GM19395 (cell line): ENCODE measurements around the gene GGA2.
"Not testable (repeated sequence)": the region's sequence is repeated elsewhere in the genome, so short reads cannot be mapped to it uniquely, and the experiment has no call there.

Experiments used
- ATAC-seq: cut with Tn5 transposase; IDR thresholded peaks from one replicate; pipeline ENCODE4 v1.9.1; 2021; ENCODE audit warnings: mild to moderate bottlenecking, moderate library complexity; ENCODE audit not compliant: unreplicated experiment

The GGA2 gene

DNA sequence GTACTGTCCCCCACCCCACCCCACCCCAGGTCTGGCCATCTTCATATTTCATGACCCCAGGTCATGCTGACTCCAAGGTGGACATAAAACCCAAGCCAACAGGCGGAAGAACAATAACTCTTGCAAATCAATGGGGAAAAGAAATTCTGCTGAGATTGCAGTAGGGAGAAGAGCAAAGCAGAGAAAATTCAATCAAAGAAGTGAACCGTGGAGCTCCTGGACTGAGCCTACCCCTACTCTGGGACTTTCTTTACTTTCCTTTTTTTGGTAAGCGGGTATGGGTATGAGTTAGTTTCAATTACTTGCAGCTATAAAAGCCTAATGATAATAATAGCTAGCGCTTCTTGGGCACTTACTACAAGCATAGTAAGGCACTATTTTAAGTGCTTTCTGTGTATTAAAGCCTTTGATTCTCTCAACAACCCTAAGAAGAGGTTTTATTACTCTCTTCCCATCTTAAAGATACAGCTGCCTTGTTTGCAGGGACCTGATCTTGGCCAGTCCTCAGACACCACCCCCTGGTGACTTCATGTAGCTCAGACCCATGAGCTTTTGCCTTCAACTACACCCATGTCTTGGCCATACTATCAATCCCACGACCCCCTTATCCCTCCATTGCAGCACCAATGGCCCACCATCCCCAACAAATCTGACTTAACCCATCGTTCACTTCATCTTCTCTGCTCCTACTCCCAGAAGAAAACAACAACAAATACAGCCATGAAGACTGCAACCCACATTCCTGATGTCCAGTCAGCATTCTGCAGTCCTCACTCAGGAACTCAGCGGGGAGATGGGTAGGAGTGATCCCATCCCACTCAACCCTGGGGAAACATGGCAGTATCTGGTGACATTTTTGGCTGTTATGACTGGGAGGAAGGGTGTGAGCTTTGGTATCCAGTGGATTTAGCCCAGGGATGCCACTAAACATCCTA, 4.4 kb downstream of the GGA2 start:
- ATAC-seq, result no peak

DNA sequence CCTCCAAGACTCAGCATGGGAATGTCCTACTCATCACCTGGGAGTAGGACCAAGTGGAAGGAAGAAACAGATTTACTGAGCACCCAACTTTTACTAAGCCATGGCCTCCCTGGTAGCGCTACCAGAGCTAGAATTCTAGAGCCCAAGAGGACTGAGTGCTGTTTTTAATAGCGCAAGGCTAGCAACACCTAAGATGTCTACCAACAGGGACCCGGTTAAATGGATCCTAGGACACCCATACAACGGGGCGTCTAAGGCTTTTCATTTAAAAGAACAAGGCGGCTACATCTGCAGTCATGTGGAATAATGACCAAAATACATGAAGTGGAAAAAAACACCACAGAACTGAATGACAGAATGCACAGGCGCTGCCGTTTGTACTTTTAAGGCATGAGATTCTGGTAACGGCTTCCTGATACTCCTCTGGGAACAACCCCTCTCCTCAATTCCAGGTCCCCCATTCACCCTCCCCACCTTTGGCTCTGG, 5.1 kb downstream of the GGA2 start:
- ATAC-seq, result no peak

DNA sequence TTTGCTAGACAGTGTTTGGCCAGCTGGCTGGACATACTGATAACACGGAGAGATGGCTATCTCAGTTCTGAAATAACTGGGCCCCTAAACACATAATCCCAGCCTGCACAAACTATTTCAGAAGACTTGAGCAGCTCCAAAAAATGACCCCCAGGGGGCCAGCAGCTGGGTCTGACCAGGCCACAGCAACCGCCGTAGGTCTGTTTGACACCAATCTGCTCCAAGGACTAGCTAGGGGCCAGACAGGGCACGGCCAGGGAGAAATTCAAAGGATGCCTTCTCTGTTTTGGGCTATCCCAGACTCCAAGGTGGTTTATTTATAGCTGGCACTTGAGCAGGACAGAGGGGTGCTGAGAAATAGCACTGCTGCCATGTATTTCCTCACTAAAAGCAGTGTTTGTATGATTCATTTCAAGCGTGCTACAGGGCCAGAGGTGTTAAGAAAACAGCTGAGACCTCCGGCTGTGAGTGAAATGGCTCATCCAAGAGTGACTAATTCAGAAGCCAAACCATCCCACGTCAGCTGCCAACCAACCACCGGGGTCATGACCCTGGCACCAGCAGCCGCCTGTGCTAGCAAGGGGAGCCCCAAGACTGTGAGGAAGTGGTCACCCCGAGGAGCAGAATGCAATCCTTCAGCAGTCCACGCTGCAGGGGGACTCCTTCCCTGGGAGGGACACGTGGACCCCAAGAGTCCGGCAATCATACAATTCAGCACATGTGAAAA, 5.7 kb downstream of the GGA2 start:
- ATAC-seq, result peak; percentile 75

DNA sequence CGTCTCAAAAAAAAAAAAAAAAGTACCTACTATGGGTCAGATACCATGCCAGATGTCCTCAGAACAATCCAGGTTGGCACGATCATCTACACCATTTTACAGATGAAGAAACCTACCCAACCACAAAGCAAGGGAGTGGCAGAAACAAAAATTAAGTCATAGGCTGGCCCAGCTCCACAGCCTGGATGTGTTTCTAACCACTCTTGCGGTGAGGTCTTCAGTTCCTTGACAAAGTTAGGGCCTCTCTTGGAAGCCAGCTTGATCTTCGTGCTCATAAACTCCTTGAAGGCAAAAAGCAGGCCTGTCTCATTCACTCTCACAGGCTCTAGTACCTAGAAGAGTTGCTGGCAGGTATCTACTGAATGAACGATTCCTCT, 6.2 kb downstream of the GGA2 start:
- no peak for ATAC-seq

DNA sequence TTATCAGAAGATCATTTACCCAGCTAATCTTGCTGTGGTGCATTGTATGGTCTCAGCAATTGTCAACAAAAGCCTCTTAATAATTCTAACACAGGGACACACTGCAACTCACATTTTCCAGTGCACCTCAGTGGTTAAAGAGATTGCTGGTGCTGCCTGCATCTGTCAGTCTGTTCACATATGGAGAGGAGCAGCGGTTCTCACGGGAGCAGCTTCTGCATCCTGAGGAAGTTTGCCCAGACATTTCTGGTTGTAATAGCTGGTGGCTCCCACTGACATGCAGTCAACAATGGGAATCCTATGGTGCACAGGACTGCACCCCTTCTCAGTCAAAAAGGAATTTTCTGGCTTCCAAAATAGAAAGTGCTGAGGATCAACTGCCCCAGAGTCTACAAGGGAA, 7.8 kb downstream of the GGA2 start:
- no peak for ATAC-seq

DNA sequence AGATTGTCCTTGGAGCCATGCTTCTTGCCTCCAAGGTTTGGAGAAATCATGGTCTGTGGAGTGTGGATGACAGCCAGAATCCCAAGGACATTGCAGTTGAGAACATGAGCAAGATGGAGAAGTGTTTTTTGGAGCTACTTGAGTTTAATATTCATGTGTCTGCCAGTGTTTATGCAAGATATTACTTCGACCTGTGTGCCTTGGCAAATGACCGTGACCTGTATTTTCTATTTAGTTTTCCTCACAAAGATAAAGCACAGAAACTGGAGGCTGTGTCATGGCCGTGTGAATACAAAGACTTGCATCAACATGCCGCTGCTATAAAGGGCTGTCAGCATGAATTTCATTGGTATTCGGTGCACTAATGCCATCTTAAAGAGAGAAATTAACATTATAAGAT, 9.0 kb downstream of the GGA2 start:
- ATAC-seq, result no peak

DNA sequence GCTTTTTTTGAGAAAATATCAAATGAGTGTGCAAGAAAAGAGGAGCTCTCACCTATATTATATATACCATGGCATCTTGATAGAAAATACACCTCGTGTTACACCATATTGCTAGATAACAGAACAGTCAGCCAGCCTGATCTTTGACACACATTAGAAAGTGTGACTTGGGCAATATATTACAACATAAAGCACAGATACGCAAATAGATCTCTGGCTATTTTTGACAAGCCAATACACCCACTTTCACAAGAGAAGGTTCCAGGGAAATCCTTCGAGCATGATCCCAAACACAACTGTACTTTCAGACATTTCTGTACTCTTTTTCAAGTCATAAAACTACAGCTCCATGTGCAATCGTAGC, 9.4 kb downstream of the GGA2 start:
- ATAC-seq, result no peak

DNA sequence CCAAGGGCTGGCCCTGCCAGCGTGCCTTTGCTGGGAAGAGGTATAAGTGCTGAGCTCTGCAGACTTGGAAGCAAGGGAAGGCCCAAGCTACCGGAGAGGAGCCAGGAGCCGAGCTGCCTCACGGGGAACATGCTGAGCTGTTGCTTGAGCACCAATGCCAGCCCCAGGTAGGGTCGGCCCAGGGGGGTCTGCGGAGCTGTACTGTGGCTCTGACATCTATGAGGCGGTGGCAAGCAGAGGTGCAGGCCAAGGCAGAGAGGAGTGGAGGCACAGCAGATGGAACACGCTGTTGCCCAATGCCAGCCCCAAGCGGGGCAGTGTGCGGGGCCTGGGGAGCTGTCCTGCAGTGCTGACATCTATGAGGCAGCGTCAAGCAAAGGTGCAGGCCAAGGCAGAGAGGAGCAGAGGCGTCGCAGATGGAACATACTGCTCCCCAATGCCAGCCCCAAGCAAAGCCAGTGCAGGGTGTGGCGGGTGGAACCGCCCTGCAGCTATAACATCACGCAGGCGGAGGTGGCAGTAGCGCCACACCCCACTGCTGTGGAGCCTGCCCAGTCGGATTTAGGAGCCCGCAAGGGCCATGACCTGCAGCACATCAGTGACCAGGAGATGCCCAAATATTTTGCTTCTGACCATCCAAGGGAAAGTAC, 10.0 kb downstream of the GGA2 start:
- ATAC-seq, result no peak

DNA sequence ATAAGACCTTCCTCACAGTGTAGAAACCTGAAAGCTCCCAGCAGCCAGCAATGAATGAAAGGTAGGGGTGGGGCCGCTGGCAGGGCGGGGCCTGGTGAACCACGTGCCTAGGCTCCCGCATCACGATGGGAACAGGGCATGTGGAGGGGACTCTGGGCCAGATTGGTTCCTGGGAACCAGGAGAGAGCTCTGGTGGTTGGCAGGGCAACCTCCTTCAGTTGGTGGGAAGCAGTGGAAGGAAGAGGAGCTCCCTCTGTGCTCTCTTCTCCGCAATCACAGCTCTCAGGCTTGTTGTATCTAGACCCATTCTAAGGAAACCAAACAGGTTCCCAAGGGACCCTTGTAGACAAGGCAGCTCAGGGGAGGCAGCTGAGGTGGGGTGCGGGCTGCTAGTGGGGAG, 10.5 kb downstream of the GGA2 start:
- no peak for ATAC-seq

DNA sequence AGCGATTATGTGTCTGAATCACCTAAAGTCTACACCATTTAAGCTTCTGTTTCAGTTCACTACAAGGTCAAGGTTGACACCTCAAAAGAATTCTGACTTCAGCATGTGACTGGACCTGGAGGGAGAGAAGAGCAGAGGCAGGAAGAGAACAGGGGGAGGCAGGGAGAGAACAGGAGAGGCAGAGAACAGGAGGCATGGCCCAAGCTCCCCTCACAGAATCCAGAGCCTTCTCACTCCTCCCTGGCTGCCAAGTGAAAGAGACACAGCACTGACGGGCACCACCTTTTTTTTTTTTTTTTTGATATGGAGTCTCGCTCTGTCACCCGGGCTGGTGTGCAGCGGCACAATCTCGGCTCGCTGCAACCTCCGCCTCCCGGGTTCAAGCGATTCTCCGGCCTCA, 11.4 kb downstream of the GGA2 start:
- ATAC-seq, result no peak

DNA sequence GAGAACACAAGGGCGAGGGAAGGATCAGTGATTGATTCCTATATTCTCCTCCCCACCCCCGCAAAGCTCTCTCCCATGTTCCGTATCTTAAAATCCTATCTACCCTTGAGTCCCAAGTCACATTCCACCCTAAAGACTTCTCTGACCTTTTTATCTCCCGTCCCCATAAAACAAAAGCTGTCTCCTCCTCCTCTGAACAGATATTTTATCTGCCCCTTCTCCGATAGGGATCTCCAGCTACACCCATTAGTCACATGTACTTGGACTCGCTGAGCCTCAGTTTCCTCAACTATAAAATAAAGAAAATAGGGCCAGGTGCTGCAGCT, 12.8 kb downstream of the GGA2 start:
- no peak for ATAC-seq

DNA sequence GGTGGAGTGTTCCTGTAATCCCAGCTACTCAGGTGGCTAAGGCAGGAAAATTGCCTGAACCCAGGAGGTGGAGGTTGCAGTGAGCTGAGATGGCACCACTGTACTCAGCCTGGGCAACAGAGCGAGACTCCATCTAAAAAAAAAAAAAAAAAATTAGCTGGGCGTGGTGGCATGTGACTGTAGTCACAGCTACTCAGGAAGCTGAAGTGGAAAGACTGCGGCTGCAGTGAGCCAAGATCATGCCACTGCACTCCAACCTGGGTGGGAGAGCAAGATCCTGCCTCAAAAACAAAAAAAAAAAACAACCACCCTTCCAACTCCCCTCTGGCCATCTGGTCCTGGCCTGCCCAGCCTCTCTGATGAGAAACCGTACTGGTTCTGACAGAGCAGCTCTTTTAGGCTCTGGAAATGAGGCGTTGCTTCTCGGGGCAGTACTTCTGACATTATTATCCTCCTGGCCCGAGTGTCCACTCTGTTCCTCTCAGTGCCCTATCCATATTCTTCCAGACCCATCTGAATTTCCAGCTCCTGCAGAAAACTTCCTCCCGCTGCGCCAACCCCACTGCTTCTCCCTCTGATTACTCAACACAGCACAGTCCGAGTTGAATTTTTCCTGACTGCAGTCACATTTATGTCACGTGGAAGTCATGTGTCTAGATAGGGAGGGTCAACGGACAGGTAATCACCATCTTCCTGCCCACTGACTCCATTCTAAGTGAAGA, 13.3 kb downstream of the GGA2 start:
- ATAC-seq, result no peak

DNA sequence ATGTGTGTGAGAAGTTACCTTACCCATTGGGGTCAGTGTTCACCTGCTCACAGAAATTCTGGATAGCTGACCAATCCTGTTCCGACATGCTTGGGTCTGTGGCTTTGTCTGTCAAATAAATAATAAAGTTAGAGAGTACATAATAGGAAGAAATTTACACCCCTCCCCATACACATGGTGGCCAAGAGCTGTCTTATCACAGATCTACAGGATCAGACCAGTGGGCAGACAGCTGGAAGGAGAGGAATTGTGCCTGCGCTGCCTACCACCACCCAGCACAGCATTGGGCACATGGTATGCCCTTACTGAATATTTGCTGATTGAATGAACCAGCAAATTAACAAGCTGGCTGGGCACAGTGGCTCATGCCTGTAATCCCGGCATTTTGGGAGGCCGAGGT, 14.6 kb downstream of the GGA2 start:
- no peak for ATAC-seq

DNA sequence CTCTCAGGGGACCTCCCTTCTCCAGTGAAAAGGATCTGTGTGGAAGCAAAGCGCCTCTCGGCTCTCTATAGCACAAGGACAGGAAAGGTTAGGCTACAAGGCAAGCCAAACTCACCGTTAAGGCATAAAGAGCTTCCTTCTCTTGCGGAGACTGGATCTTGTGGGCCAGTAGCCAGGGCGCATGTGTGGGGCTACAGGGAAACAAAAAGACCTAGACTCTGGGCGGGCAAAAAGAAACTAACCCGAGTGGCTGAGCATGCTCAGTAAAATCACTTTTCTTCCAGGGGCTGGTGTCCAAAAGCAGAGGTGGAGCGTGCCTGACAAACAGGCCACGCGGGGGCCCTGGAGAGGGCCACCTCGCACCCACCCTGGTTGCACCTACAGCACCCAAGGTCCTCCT, 16.1 kb downstream of the GGA2 start:
- no peak for ATAC-seq

DNA sequence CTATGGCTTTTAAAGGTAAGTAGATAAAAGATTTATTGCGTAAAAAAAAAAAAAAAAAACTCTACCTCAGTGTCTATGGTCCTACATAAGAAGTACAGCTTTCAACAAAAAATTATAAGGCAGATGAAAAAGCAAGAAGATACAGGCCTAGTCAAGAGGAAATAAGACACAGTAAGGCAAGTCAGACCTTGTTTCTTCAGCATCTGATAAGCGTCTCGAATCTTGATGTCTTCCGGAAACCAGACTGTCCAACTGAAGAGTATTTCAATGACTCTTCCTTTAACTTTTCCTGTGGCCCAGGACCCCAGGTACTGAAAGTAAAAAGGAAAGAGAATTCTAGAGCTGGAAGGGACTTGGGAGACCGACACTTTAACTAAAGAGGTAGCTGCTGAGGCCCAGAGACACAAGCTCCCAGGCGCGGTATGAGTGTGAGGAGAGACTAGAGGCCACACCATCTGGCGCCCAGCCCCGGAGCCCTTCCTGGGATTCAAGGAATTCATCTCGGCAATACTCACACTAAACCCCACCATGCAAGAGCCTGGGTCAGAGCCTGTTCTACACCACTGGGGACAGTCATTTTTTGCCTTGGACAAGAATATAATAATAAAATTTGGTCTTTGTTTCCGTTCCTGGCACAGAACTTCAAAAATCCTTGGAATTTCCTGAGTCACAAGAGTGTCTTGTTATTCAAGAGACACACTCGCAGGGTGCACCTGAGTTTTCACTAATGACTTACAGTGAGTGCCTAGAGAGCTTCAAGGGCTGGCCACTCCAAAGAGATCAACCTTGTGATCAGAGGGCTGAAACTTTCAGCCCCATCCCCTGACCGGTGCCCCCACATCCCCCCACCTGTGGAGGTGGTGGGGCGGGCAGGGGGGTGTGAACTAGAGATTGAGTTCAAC, 18.6 kb downstream of the GGA2 start:
- no peak for ATAC-seq

DNA sequence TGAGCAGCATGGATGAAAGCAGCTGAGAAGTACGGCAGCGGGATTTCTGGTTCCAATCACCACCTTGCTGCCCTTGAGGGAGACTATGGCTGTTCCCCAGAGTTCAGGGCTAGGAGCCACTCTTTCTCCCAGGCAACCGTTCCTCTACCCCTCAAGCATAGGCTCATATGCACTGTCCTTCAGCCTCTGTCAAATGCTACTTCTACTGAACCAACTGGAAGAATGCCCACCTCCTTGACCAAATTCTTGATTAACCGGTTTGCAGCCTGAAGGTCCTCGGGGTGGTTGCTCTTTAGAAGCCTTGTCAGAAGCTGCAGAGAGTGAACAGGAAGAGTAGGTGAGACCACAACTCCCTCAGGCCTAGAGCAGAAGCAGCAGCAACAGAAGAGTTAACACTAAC, 23.8 kb downstream of the GGA2 start:
- no peak for ATAC-seq

DNA sequence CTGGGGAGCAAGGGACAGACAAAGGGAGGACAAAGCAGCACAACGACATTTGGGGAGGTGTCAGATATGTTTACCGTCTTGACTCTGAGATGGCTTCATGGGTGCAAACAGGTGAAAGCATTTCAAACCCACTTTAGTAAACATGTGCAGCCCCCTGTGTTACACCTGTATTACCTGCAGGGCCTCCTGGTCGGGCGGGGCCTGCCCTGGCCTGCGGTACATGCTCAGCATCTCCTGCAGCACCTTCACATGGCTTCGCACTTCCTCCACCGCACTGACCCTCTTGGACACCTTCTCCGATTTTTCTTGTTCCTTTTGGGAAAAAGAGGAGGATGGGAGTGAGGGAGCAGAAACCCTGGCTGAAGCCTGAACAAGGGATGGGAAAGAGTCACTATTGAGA, 24.5 kb downstream of the GGA2 start:
- ATAC-seq, result no peak

DNA sequence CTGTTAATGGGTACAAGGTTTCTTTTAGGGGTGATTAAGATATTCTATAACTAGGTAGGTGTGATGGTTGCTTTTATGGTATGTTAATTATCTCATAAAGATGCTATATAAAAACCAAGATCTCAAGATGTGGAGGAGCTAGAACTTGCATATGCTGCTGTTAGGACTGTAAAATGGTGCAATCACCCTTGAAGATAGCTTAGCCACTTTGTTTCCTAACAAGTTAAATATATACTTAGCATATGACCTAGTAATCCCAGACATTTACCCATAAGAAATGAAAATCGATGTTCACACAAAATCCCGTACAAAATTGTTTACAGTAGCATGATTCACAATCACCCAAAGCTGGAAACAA, 25.1 kb downstream of the GGA2 start:
- no peak for ATAC-seq

DNA sequence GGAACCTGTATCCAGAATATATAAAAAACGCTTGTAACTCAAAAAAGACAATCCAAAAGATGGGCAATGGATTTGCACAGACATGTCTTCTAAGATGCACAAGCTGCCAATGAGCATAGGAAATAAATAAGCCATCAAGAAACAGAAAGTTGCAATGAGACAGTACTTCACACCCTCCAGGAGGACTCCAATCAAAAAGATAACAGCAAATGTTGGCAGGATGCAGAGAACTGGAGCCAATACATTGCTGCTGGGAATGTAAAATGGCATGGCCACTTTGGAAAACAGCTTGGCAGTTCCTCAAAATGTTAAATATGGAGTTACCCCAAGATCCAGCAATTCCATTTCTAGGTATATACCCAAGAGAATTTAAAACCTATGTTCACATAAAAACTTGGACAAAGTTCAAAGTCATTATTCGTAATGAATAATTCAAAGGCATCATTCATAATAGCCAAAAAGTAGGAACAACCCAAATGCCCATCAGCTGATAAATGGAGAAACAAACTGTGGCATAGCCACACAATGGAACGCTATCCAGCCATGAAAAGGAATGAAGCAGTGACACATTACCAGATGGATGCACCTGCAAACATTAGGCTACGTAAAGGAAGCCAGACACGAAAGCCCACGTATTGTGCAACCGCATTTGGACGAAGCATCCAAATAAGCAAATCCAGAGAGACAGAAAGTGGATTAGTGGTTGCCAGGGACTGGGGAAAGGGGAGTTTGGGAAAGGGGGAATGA, 25.6 kb downstream of the GGA2 start:
- no peak for ATAC-seq

DNA sequence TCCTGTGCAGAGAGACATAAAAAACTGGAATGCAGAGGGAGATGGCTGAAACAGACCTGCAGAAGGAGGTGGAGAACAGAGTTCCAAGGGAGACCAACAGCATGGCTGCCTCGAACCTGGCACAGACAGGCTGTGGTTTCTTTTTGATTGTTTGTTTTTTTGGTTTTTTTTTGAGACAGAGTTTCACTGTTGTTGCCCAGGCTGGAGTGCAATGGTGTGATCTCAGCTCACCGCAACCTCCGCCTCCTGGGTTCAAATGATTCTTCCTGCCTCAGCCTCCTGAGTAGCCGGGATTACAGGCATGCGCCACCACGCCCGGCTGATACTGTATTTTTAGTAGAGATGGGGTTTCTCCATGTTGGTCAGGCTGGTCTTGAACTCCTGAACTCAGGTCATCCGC, 26.8 kb downstream of the GGA2 start:
- ATAC-seq, result not testable (repeated sequence)
